GM12878 (cell line): ENCODE results near the gene FMNL2. TPM values are rescaled to one million over a fixed set of nuclear protein-coding genes. Genes with fewer than 3 reads are reported as not detected.

Experiments used
- ATAC-seq: fragments of 200-7000 bp; cut with Tn5 transposase; 3 replicates; pipeline ENCODE4 v1.9.1; 2020; ENCODE audit warnings: mild to moderate bottlenecking, moderate library complexity
- BruUV-seq: library from RNA; stranded (reverse); fragments of 400-500 nt; replicated peaks from 2 replicates; lab custom pipeline; 2021; lab: Mats Ljungman, UMichigan
- CTCF ChIA-PET: fragments of 300-600 bp; sonication (Branson Sonifier 250); formaldehyde crosslinking; extraction: SDS; loops from one replicate; lab custom pipeline; 2021; ENCODE audit warnings: inconsistent platforms; lab: Yijun Ruan, JAX
- POLR2A ChIA-PET: fragments of 350-600 bp; formaldehyde crosslinking; extraction: SDS; loops from one replicate; lab custom pipeline; 2021; ENCODE audit warnings: inconsistent platforms; lab: Charles Lee
- RAD21 ChIA-PET: fragments of 300-600 bp; sonication (Branson Sonifier 250); formaldehyde crosslinking; loops from one replicate; lab custom pipeline; 2023; ENCODE audit warnings: antibody characterized with exemption; ENCODE audit not compliant: unreplicated experiment; lab: Charles Lee
- SMC1A ChIA-PET: fragments of 300-600 bp; sonication (Branson Sonifier 250); formaldehyde crosslinking; loops from one replicate; lab custom pipeline; 2023; ENCODE audit not compliant: unreplicated experiment, uncharacterized antibody; lab: Charles Lee
- DNase-seq: peaks from one replicate; pipeline ENCODE4 v3.0.0-alpha.2; 2011; ENCODE audit warnings: low read depth, low spot score
- FAIRE-seq: peaks from 3 replicates; lab custom pipeline; 2011; peaks lifted over from hg19 to GRCh38; lab: Jason Lieb, UNC
- H2AFZ ChIP-seq: 2 replicates; pipeline ENCODE4 v1.6.0; 2011; ENCODE audit warnings: low read depth, low read length, control low read depth; ENCODE audit not compliant: control insufficient read depth
- H3K27ac ChIP-seq: 2 replicates; pipeline ENCODE4 v1.5.1; 2011; ENCODE audit warnings: control low read depth; ENCODE audit not compliant: control insufficient read depth, insufficient read depth
- H3K27me3 ChIP-seq, 2 experiments: replicated peaks in 1 of 2; 2 replicates each; pipeline versions ENCODE4 v1.6.0 to v1.6.1; 2011; ENCODE audit warnings: low read length in 1 of 2; ENCODE audit not compliant: control insufficient read depth in 2 of 2, insufficient read depth in 2 of 2
- H3K36me3 ChIP-seq, 2 experiments: 2 replicates each; pipeline ENCODE4 v1.5.1; 2011; ENCODE audit warnings: low read length in 1 of 2; ENCODE audit not compliant: control insufficient read depth in 2 of 2, insufficient read depth in 2 of 2
- H3K4me1 ChIP-seq: 2 replicates; pipeline ENCODE4 v1.6.1; 2011; ENCODE audit warnings: mild to moderate bottlenecking, low read length, moderate library complexity, mixed read lengths; ENCODE audit not compliant: control insufficient read depth, insufficient read depth
- H3K4me2 ChIP-seq: 2 replicates; pipeline ENCODE4 v1.6.0; 2011; ENCODE audit warnings: control low read depth; ENCODE audit not compliant: control insufficient read depth, insufficient read depth
- H3K4me3 ChIP-seq: fragments of 200-600 bp; sonication (generic); 2 replicates; pipeline ENCODE4 v1.5.1; 2016
- H3K79me2 ChIP-seq: 2 replicates; pipeline ENCODE4 v1.6.0; 2011; ENCODE audit warnings: low read length; ENCODE audit not compliant: control insufficient read depth, insufficient read depth
- H3K9ac ChIP-seq: 2 replicates; pipeline ENCODE4 v1.8.0; 2011; ENCODE audit warnings: low read length, control low read depth, mixed read lengths; ENCODE audit not compliant: control insufficient read depth, insufficient read depth
- H3K9me3 ChIP-seq: replicated peaks from 3 replicates; pipeline ENCODE4 v1.5.1; 2011; ENCODE audit warnings: mild to moderate bottlenecking, low read length; ENCODE audit not compliant: control insufficient read depth, insufficient read depth
- H4K20me1 ChIP-seq: 2 replicates; pipeline ENCODE4 v1.6.0; 2011; ENCODE audit not compliant: control insufficient read depth, insufficient read depth
- EGR1 ChIP-seq, 2 experiments: IDR thresholded peaks; 1 replicate in 1 of 2; 2 replicates in 1 of 2; pipeline ENCODE4 v1.6.1; 2011 to 2012; ENCODE audit warnings: low read depth in 2 of 2, low read length in 2 of 2, borderline replicate concordance in 1 of 2, mild to moderate bottlenecking in 1 of 2, moderate library complexity in 1 of 2
- EP300 ChIP-seq, 2 experiments: fragments of 150-350 bp in 1 of 2; IDR thresholded peaks; 2 replicates each; pipeline ENCODE4 v1.6.1; 2011 to 2012; ENCODE audit warnings: low read depth in 2 of 2, low read length in 2 of 2, borderline replicate concordance in 1 of 2, improper control_type of control experiment in 1 of 2, inconsistent platforms in 1 of 2; ENCODE audit not compliant: control insufficient read depth in 1 of 2
- ETV6 ChIP-seq, 2 experiments: fragments of 450-650 bp in 1 of 2; IDR thresholded peaks in 1 of 2; conservative IDR thresholded peaks in 1 of 2; 2 replicates each; pipeline ENCODE4 v1.6.1; 2014; ENCODE audit warnings: antibody characterized with exemption in 1 of 2, borderline replicate concordance in 1 of 2, low read depth in 1 of 2, mild to moderate bottlenecking in 1 of 2, moderate library complexity in 1 of 2
- EZH2 ChIP-seq: IDR thresholded peaks from 2 replicates; pipeline ENCODE4 v1.6.1; 2012; ENCODE audit warnings: low read depth, mild to moderate bottlenecking, control low read depth, inconsistent platforms, low read length, borderline replicate concordance; ENCODE audit not compliant: control insufficient read depth
- FOXK2 ChIP-seq: fragments of 450-650 bp; IDR thresholded peaks from 2 replicates; pipeline ENCODE4 v1.6.1; 2017; ENCODE audit warnings: mild to moderate bottlenecking, moderate library complexity
- HDAC2 ChIP-seq: fragments of 200-600 bp; sonication (generic); IDR thresholded peaks from 2 replicates; pipeline ENCODE4 v1.6.1; 2017
- HDAC6 ChIP-seq: fragments of 200-600 bp; sonication (generic); IDR thresholded peaks from one replicate; pipeline ENCODE4 v1.8.0; 2017; ENCODE audit warnings: antibody characterized with exemption; ENCODE audit not compliant: unreplicated experiment
- JUND ChIP-seq: IDR thresholded peaks from 2 replicates; pipeline ENCODE4 v1.6.1; 2012; ENCODE audit warnings: low read depth, mild to moderate bottlenecking, low read length, improper control_type of control experiment, moderate library complexity
- KDM1A ChIP-seq: fragments of 200-600 bp; sonication (generic); IDR thresholded peaks from 2 replicates; pipeline ENCODE4 v1.6.1; 2016; ENCODE audit warnings: borderline replicate concordance
- NR2C2 ChIP-seq: IDR thresholded peaks from 2 replicates; pipeline ENCODE4 v1.6.1; 2011; ENCODE audit warnings: borderline replicate concordance, low read depth; ENCODE audit not compliant: control insufficient read depth, insufficient read length
- SMAD5 ChIP-seq: IDR thresholded peaks from 2 replicates; pipeline ENCODE4 v1.6.1; 2016; ENCODE audit warnings: antibody characterized with exemption, low read depth
- SPI1 ChIP-seq: IDR thresholded peaks from 2 replicates; pipeline ENCODE4 v1.6.1; 2011; ENCODE audit warnings: low read depth, mild to moderate bottlenecking, low read length, moderate library complexity, borderline replicate concordance; ENCODE audit not compliant: insufficient read depth
- WRNIP1 ChIP-seq: IDR thresholded peaks from 2 replicates; pipeline ENCODE4 v1.6.1; 2011; ENCODE audit warnings: low read depth, low read length, improper control_type of control experiment, borderline replicate concordance
- ZNF274 ChIP-seq: IDR thresholded peaks from one replicate; pipeline ENCODE4 v1.8.0; 2011; ENCODE audit not compliant: insufficient read length, insufficient read depth
- ZNF622 ChIP-seq: fragments of 450-650 bp; IDR thresholded peaks from 2 replicates; pipeline ENCODE4 v1.6.1; 2017; ENCODE audit warnings: mild to moderate bottlenecking, inconsistent platforms
- WGBS: methylation state at CpG from one replicate; pipeline ENCODE4 v1.1.6; 2016; ENCODE audit warnings: low lambda C conversion rate; ENCODE audit not compliant: insufficient replicate concordance, insufficient coverage; ENCODE audit errors: missing lambda C conversion rate; 5-methylcytosine and 5-hydroxymethylcytosine counted together
- in situ Hi-C: fragments of 300-500 bp; cut with MboI; formaldehyde crosslinking; loops from 9 replicates; pipeline ENCODE4 v1.14.3; 2018; ENCODE audit warnings: mixed read lengths
- intact Hi-C: fragments of 100-400 bp; cut with micrococcal nuclease; formaldehyde crosslinking; loops from one replicate; pipeline ENCODE4 v1.14.2; 2022; ENCODE audit not compliant: unreplicated experiment
- polyA plus RNA-seq, 11 experiments: library from polyadenylated mRNA; depleted of rRNA in 4 of 11; unstranded in 6 of 11; stranded (reverse) in 5 of 11; fragments of >200 nt; fragmentation: Nextera tagmentation in 4 of 11; fragmentation: Illumina TruSeq in 1 of 11; extraction: Ambion mirVana in 4 of 11; extraction: Trizol in 1 of 11; gene quantifications; 1 replicate in 1 of 11; 2 replicates in 10 of 11; pipeline versions ENCODE4 v1.2.1 to v1.2.3, GENCODE V29; 2011 to 2016; ENCODE audit warnings: inconsistent platforms in 2 of 11, missing spikeins in 2 of 11, low read depth in 1 of 11
- total RNA-seq, 4 experiments: library from RNA; depleted of rRNA in 3 of 4; stranded (reverse); fragments of >200 nt in 3 of 4; fragmentation: Illumina TruSeq in 1 of 4; extraction: Trizol in 1 of 4; gene quantifications; 2 replicates each; pipeline versions ENCODE4 v1.2.1 to v1.2.3, GENCODE V29; 2013 to 2021
- TF ChIP-seq, protein P1 (sequence below): fragments of 450-650 bp; IDR thresholded peaks from 2 replicates; pipeline ENCODE4 v1.6.1; 2017; ENCODE audit warnings: mild to moderate bottlenecking

Gene FMNL2
- total and polyA plus RNA-seq, 10 of the 15 experiments (the other 5 are each of a cell fraction or from before 2014, with no cell fraction given), result 0.13 to 9.9 (median 0.35) TPM

DNA sequence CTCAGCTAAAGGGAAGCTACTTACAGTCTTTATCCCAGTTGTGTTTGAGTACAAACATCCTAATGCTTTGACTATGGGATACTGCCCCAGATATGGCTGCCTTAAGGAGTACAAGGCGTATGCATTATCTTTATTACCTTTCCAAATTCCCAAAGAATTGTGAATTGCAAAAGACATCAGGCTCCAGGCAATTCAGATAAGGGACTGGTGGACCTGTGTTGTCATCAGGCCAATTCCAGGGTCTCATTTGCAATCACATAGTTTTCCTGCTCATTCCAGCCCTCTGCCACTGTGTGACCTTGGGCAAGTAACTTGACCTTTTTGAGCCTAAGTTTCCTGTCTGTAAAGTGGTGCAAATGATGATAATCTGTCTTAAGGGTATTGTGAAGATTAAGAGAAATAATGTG lies 137.5 kb downstream of the FMNL2 start:
- in situ Hi-C loops, result no loop called here
- RAD21 ChIA-PET, result interaction anchor here (1.2 kb wide), 1 partner anchor 13 kb away, joined by 3 read pairs; no protein-coding TSS in a partner anchor
- no peak for ATAC-seq
- no peak overlapping the region for H3K4me2 ChIP-seq
- TF ChIP-seq WRNIP1, result no peak
- no peak for TF ChIP-seq SMAD5
- TF ChIP-seq HDAC2, result no peak
- TF ChIP-seq ZNF274, result no peak
- no peak for TF ChIP-seq ETV6 (conservative IDR thresholded peaks at IDR 0.05 in 1 of 2, IDR thresholded peaks at IDR 0.05 in 1 of 2; ENCODE audit: borderline replicate concordance in 1 of 2, low read depth in 1 of 2)
- TF ChIP-seq EZH2, result no peak
- no peak for TF ChIP-seq KDM1A
- TF ChIP-seq, protein P1, sequence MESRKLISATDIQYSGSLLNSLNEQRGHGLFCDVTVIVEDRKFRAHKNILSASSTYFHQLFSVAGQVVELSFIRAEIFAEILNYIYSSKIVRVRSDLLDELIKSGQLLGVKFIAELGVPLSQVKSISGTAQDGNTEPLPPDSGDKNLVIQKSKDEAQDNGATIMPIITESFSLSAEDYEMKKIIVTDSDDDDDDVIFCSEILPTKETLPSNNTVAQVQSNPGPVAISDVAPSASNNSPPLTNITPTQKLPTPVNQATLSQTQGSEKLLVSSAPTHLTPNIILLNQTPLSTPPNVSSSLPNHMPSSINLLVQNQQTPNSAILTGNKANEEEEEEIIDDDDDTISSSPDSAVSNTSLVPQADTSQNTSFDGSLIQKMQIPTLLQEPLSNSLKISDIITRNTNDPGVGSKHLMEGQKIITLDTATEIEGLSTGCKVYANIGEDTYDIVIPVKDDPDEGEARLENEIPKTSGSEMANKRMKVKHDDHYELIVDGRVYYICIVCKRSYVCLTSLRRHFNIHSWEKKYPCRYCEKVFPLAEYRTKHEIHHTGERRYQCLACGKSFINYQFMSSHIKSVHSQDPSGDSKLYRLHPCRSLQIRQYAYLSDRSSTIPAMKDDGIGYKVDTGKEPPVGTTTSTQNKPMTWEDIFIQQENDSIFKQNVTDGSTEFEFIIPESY, result no peak
- no peak for TF ChIP-seq EGR1 (IDR thresholded peaks at IDR 0.05; ENCODE audit: borderline replicate concordance in 1 of 2, low read depth in 2 of 2, low read length in 2 of 2)
- no peak for TF ChIP-seq FOXK2
- TF ChIP-seq ZNF622, result no peak
- TF ChIP-seq EP300 (IDR thresholded peaks at IDR 0.05; ENCODE audit: borderline replicate concordance in 1 of 2, control insufficient read depth in 1 of 2, low read depth in 2 of 2, low read length in 2 of 2), result no peak
- TF ChIP-seq SPI1, result no peak
- TF ChIP-seq JUND, result no peak
- no peak for TF ChIP-seq NR2C2
- no peak for TF ChIP-seq HDAC6
- TF ChIP-seq, all 136 proteins: peak for 0
- Histone ChIP-seq H3K79me2 (peaks cover under 1% of the 10 kb centered on the region), H3K9ac (no peak overlapping the region), H4K20me1 (no peaks in the 10 kb centered on the region), H3K4me1 (peaks cover 7% of the 10 kb centered on the region), H3K27me3 (no peaks in the 10 kb centered on the region), H3K27ac (no peak overlapping the region), H2AFZ (no peak overlapping the region), H3K36me3 (no peaks in the 10 kb centered on the region), H3K9me3 (no peaks in the 10 kb centered on the region), H3K4me3 (no peak overlapping the region)
- POLR2A ChIA-PET, result interaction anchor here (1.5 kb wide), 1 partner anchor 28 kb away, joined by 3 read pairs; no protein-coding TSS in a partner anchor
- peak; percentile 35 for FAIRE-seq
- no peak for DNase-seq
- CTCF ChIA-PET, result interaction anchor here (0.6 to 1.5 kb wide), 5 partner anchors 12 to 163 kb away, joined by 3 to 5 read pairs (median 4); no protein-coding TSS in a partner anchor
- BruUV-seq, result no TSS peak
- SMC1A ChIA-PET, result interaction anchor here (0.9 to 9.4 kb wide), 4 partner anchors 11 to 107 kb away, joined by 3 to 98 read pairs (median 4); no protein-coding TSS in a partner anchor
- intact Hi-C loops, result no loop called here
- WGBS, result 61% methylated on average over 1 of the region's 1 CpG
